ENCODE data around the gene NR6A1.

NR6A1 gene

GRCh38 chr9:124724415-124725067 lies 46.6 kb downstream of the NR6A1 start:
- no peak for TF ChIP-seq CTCF (IDR thresholded peaks at IDR 0.05; ENCODE audit: low read length, missing control alignments)
- no peak for DNase-seq (ENCODE audit: low read depth)
- H3K4me3 ChIP-seq (replicated peaks; ENCODE audit: low read depth, low read length): no peak overlapping the region

- no peak for DNase-seq (ENCODE audit: low read depth)
- no peak for TF ChIP-seq CTCF (IDR thresholded peaks at IDR 0.05; ENCODE audit: low read length, missing control alignments)
- H3K4me3 ChIP-seq (replicated peaks; ENCODE audit: low read depth, low read length): no peak overlapping the region
Observed at GRCh38 chr9:124723352-124723751, 47.8 kb downstream of the NR6A1 start.

- no peak overlapping the region for H3K4me3 ChIP-seq (replicated peaks; ENCODE audit: low read depth, low read length)
- peak; percentile 22 for DNase-seq (ENCODE audit: low read depth)
- TF ChIP-seq CTCF (IDR thresholded peaks at IDR 0.05; ENCODE audit: low read length, missing control alignments): no peak
Observed at GRCh38 chr9:124721109-124721906, 49.8 kb downstream of the NR6A1 start.

GRCh38 chr9:124720429-124721108 lies 50.5 kb downstream of the NR6A1 start:
- DNase-seq (ENCODE audit: low read depth): no peak
- no peak overlapping the region for H3K4me3 ChIP-seq (replicated peaks; ENCODE audit: low read depth, low read length)
- no peak for TF ChIP-seq CTCF (IDR thresholded peaks at IDR 0.05; ENCODE audit: low read length, missing control alignments)

- DNase-seq (ENCODE audit: low read depth): no peak
- H3K4me3 ChIP-seq (replicated peaks; ENCODE audit: low read depth, low read length): no peak overlapping the region
- no peak for TF ChIP-seq CTCF (IDR thresholded peaks at IDR 0.05; ENCODE audit: low read length, missing control alignments)
Observed at GRCh38 chr9:124718928-124719327, 52.2 kb downstream of the NR6A1 start.

GRCh38 chr9:124717597-124717996 lies 53.5 kb downstream of the NR6A1 start:
- H3K4me3 ChIP-seq (replicated peaks; ENCODE audit: low read depth, low read length): no peak overlapping the region
- TF ChIP-seq CTCF (IDR thresholded peaks at IDR 0.05; ENCODE audit: low read length, missing control alignments): no peak
- DNase-seq (ENCODE audit: low read depth): no peak

All from fibroblast of pulmonary artery (primary cell).